Neural cell (in vitro differentiated cells): ENCODE data around the gene TBC1D25. TPM values are rescaled to one million over a fixed set of nuclear protein-coding genes. Genes with fewer than 3 reads are reported as not detected.
A peak's percentile ranks its signal among the peaks of the same experiment; 100 is the strongest.

Source experiments
- H2AFZ ChIP-seq: fragments of 200-600, 300-800 bp; sonication (generic), shearing (Covaris generic); 2 replicates; pipeline ENCODE4 v1.6.0; 2014; ENCODE audit warnings: low read depth, mild to moderate bottlenecking, antibody characterized with exemption, low read length, moderate library complexity
- H3F3A ChIP-seq: fragments of 200-600 bp; shearing (Covaris generic); 2 replicates; pipeline ENCODE4 v1.6.1; 2016; ENCODE audit warnings: mild to moderate bottlenecking, moderate library complexity, mixed read lengths, antibody characterized with exemption, low read length; ENCODE audit not compliant: insufficient read depth, poor library complexity, severe bottlenecking
- H3K27ac ChIP-seq: fragments of 200-600, 300-800 bp; sonication (generic), shearing (Covaris generic); 2 replicates; pipeline ENCODE4 v1.5.1; 2014; ENCODE audit warnings: mild to moderate bottlenecking, low read length, moderate library complexity
- H3K27me3 ChIP-seq: fragments of 300-800, 200-600 bp; sonication (generic), shearing (Covaris generic); 2 replicates; pipeline ENCODE4 v1.6.0; 2014; ENCODE audit warnings: mild to moderate bottlenecking, low read depth, low read length, moderate library complexity; ENCODE audit not compliant: insufficient read depth
- H3K36me3 ChIP-seq: fragments of 300-800, 200-600 bp; sonication (generic), shearing (Covaris generic); 2 replicates; pipeline ENCODE4 v1.5.1; 2014; ENCODE audit warnings: mild to moderate bottlenecking, antibody characterized with exemption, low read length, moderate library complexity; ENCODE audit not compliant: insufficient read depth
- H3K4me2 ChIP-seq: fragments of 300-800, 200-600 bp; sonication (generic), shearing (Covaris generic); 2 replicates; pipeline ENCODE4 v1.6.0; 2014; ENCODE audit warnings: mild to moderate bottlenecking, low read length
- H3K4me3 ChIP-seq: fragments of 300-800, 200-600 bp; sonication (generic), shearing (Covaris generic); 2 replicates; pipeline ENCODE4 v1.5.1; 2014; ENCODE audit warnings: mild to moderate bottlenecking, low read length, moderate library complexity
- H3K79me2 ChIP-seq: fragments of 200-600 bp; shearing (Covaris generic); replicated peaks from 2 replicates; pipeline ENCODE4 v1.6.0; 2014; ENCODE audit warnings: mild to moderate bottlenecking, low read length, moderate library complexity; ENCODE audit not compliant: insufficient read depth
- H3K9ac ChIP-seq: fragments of 300-800, 200-600 bp; sonication (generic), shearing (Covaris generic); 2 replicates; pipeline ENCODE4 v1.6.1; 2016; ENCODE audit warnings: mild to moderate bottlenecking, low read length, mixed read lengths
- H3K9me2 ChIP-seq: fragments of 200-600 bp; shearing (Covaris generic); 2 replicates; pipeline ENCODE4 v1.6.1; 2016; ENCODE audit warnings: mild to moderate bottlenecking, low read length, mixed read lengths; ENCODE audit not compliant: insufficient read depth
- H3K9me3 ChIP-seq: fragments of 200-600, 300-800 bp; sonication (generic), shearing (Covaris generic); 2 replicates; pipeline ENCODE4 v1.6.1; 2016; ENCODE audit warnings: mild to moderate bottlenecking, mixed run types, low read length, moderate library complexity, mixed read lengths
- H4K20me1 ChIP-seq: fragments of 200-600 bp; shearing (Covaris generic); 2 replicates; pipeline ENCODE4 v1.6.1; 2016; ENCODE audit warnings: mild to moderate bottlenecking, mixed run types; ENCODE audit not compliant: insufficient read depth
- EP300 ChIP-seq: fragments of 450-650 bp; conservative IDR thresholded peaks from 2 replicates; pipeline ENCODE4 v1.6.1; 2014; ENCODE audit warnings: antibody characterized with exemption, mild to moderate bottlenecking, moderate library complexity; ENCODE audit not compliant: poor library complexity, severe bottlenecking
- EZH2 ChIP-seq: fragments of 200-600, 300-800 bp; shearing (Covaris generic), sonication (generic); IDR thresholded peaks from 2 replicates; pipeline ENCODE4 v1.6.1; 2014; ENCODE audit warnings: antibody characterized with exemption, low read length, borderline replicate concordance, mild to moderate bottlenecking; ENCODE audit not compliant: insufficient read depth, poor library complexity, severe bottlenecking
- MXI1 ChIP-seq: fragments of 450-650 bp; conservative IDR thresholded peaks from 2 replicates; pipeline ENCODE4 v1.6.1; 2014; ENCODE audit warnings: antibody characterized with exemption, mild to moderate bottlenecking; ENCODE audit not compliant: poor library complexity, severe bottlenecking
- POLR2AphosphoS5 ChIP-seq: IDR thresholded peaks from 2 replicates; pipeline ENCODE4 v1.6.1; 2012
- RAD21 ChIP-seq: fragments of 450-650 bp; conservative IDR thresholded peaks from 2 replicates; pipeline ENCODE4 v1.6.1; 2014; ENCODE audit warnings: antibody characterized with exemption, mild to moderate bottlenecking, moderate library complexity
- REST ChIP-seq: IDR thresholded peaks from 2 replicates; pipeline ENCODE4 v1.6.1; 2012; ENCODE audit warnings: borderline replicate concordance
- SMC3 ChIP-seq: fragments of 450-650 bp; conservative IDR thresholded peaks from 2 replicates; pipeline ENCODE4 v1.6.1; 2014; ENCODE audit warnings: antibody characterized with exemption, mild to moderate bottlenecking, moderate library complexity; ENCODE audit not compliant: poor library complexity
- TAF1 ChIP-seq: IDR thresholded peaks from 2 replicates; pipeline ENCODE4 v1.6.1; 2012; ENCODE audit warnings: low read depth
- polyA plus RNA-seq: library from polyadenylated mRNA; depleted of rRNA; stranded (reverse); fragments of >200 nt; gene quantifications from 2 replicates; pipeline ENCODE4 v1.2.3, GENCODE V29; 2014
- TF ChIP-seq, protein P1 (sequence below): fragments of 450-650 bp; IDR thresholded peaks from 2 replicates; pipeline ENCODE4 v1.5.1; 2014; ENCODE audit warnings: antibody characterized with exemption, mild to moderate bottlenecking, moderate library complexity; ENCODE audit not compliant: poor library complexity, severe bottlenecking

The TBC1D25 gene
- polyA plus RNA-seq, 1 donor from 2014 or later: 4.5 TPM

DNA sequence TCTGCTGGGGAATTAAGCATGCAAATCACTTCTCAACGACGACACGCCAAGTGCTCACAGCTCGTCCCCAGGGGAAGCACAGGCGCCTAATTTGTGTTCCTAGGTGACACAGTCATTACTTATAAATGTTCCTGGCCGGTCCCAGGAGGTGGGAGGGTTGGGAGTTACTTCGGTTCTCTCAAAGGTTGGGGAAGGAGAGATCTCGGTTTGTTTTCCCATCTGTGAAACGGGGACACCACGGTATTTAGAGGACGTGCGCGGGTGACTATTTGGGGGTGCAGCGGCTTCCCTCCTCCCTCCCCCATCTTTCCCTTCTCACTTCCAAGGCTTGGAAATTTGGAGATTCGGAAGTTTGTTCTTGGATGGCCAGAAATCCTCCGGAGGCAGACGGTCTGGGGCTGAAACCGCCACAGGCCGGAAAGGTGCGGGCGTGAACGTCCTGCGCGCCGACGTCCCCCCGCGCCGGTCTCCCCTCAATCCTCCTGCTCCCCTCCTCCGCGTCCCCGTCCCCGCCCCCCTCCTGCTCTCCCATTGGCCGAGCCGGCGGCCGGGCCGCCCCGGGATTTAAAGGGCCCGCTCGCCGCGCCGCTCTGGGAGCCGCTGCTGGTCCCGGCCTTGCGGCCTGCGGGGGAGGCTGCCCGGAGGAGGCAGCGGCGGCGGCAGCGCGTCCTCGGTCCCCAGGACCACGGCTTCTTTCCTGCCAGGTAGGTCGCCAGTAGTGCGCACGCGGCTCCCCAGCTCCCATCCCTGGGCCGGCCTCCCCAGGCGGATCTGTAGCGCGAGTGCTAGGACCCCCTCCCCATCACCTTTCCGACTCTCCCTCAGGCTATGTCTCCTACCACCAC is 30.9 kb upstream of the TBC1D25 start, which contains the start of gene PORCN:
PORCN (plus strand) TSS at position 593 of the 845 bp plus-strand sequence. CDS start 829 bp downstream, outside the sequence.
- Histone ChIP-seq H3K79me2 (no peaks in the 10 kb centered on the region), H3K27me3 (no peaks in the 10 kb centered on the region), H3K4me2 (peak within 1 kb of the TSS; percentile 55), H4K20me1 (no peaks in the 10 kb centered on the region), H2AFZ (peak within 1 kb of the TSS; percentile 60), H3K4me3 (peak within 1 kb of the TSS; percentile 75), H3K36me3 (no peaks in the 10 kb centered on the region), H3K9me3 (no peaks in the 10 kb centered on the region), H3K9me2 (no peaks in the 10 kb centered on the region), H3F3A (no peaks in the 10 kb centered on the region), H3K27ac (peak within 1 kb of the TSS; percentile 42), H3K9ac (peak within 1 kb of the TSS; percentile 76)
- TF ChIP-seq TAF1 (no peak), REST (peak; percentile 31), POLR2AphosphoS5 (peak; percentile 40), MXI1 (peak; percentile 45), RAD21 (no peak), SMC3 (no peak)

DNA sequence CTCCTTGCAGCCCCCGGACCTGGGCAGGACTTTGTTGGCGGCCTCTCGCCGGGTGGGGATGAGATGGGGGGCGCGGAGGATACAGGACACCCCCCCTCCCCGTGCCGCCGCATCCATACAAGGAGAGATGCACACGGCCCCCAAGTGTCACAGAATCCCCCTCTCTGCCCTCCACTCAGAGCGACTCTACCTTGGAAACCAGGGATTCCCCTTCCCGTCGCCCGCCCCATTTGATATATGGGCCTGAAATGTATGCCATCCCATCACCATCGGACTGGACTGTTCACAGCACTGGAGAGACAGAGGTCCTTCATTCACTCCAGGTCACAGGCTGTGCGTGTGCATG is 30.3 kb upstream of the TBC1D25 start:
- Histone ChIP-seq H3K36me3 (no peaks in the 10 kb centered on the region), H3K9me2 (no peaks in the 10 kb centered on the region), H3K27me3 (no peaks in the 10 kb centered on the region), H3K4me2 (peak overlapping the region; percentile 55), H3K79me2 (no peaks in the 10 kb centered on the region), H2AFZ (peak overlapping the region; percentile 60), H3K4me3 (peak overlapping the region; percentile 75), H4K20me1 (no peaks in the 10 kb centered on the region), H3F3A (no peaks in the 10 kb centered on the region), H3K9me3 (no peaks in the 10 kb centered on the region), H3K9ac (peak overlapping the region; percentile 76), H3K27ac (peak overlapping the region; percentile 39)
- TF ChIP-seq RAD21 (no peak), MXI1 (peak; percentile 13)

GRCh38 chrX:48509619-48510018 is 29.9 kb upstream of the TBC1D25 start:
- TF ChIP-seq REST (no peak), EP300 (no peak), SMC3 (no peak), POLR2AphosphoS5 (no peak), EZH2 (no peak), RAD21 (no peak), TAF1 (no peak), MXI1 (no peak)
- TF ChIP-seq, protein P1, sequence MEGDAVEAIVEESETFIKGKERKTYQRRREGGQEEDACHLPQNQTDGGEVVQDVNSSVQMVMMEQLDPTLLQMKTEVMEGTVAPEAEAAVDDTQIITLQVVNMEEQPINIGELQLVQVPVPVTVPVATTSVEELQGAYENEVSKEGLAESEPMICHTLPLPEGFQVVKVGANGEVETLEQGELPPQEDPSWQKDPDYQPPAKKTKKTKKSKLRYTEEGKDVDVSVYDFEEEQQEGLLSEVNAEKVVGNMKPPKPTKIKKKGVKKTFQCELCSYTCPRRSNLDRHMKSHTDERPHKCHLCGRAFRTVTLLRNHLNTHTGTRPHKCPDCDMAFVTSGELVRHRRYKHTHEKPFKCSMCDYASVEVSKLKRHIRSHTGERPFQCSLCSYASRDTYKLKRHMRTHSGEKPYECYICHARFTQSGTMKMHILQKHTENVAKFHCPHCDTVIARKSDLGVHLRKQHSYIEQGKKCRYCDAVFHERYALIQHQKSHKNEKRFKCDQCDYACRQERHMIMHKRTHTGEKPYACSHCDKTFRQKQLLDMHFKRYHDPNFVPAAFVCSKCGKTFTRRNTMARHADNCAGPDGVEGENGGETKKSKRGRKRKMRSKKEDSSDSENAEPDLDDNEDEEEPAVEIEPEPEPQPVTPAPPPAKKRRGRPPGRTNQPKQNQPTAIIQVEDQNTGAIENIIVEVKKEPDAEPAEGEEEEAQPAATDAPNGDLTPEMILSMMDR: no peak
- Histone ChIP-seq H3K9me2 (no peaks in the 10 kb centered on the region), H2AFZ (peak overlapping the region; percentile 60), H3K27ac (peak overlapping the region; percentile 39), H3F3A (no peaks in the 10 kb centered on the region), H3K4me3 (peak overlapping the region; percentile 75), H3K27me3 (no peaks in the 10 kb centered on the region), H3K9me3 (no peaks in the 10 kb centered on the region), H3K36me3 (no peaks in the 10 kb centered on the region), H3K79me2 (no peaks in the 10 kb centered on the region), H4K20me1 (no peaks in the 10 kb centered on the region), H3K9ac (peak overlapping the region; percentile 76), H3K4me2 (peak overlapping the region; percentile 55)
